Right renal pelvis (tissue), 4 donors: ENCODE measurements around the gene PSMF1. TPM values are rescaled to one million over a fixed set of nuclear protein-coding genes. Genes with fewer than 3 reads are reported as not detected.
"Not testable (repeated sequence)": the region's sequence is repeated elsewhere in the genome, so short reads cannot be mapped to it uniquely, and the experiment has no call there.

Experiments
- DNase-seq, 4 donors: peaks; one replicate each; pipeline ENCODE4 v3.0.0-alpha.2; 2013; ENCODE audit warnings: low read depth in 4 of 4, low spot score in 3 of 4, missing footprints in 1 of 4
- polyA plus RNA-seq, 4 donors: library from polyadenylated mRNA; unstranded; fragments of 120-200 nt; gene quantifications; one replicate each; pipeline ENCODE4 v1.2.1, GENCODE V29; 2013; ENCODE audit not compliant: insufficient read length in 4 of 4

The PSMF1 gene
- polyA plus RNA-seq, 4 donors = 131 to 153 (median 144) TPM

GRCh38 chr20:1121429-1121828 lies 3.0 kb downstream of the PSMF1 start:
- DNase-seq = no peak

DNA sequence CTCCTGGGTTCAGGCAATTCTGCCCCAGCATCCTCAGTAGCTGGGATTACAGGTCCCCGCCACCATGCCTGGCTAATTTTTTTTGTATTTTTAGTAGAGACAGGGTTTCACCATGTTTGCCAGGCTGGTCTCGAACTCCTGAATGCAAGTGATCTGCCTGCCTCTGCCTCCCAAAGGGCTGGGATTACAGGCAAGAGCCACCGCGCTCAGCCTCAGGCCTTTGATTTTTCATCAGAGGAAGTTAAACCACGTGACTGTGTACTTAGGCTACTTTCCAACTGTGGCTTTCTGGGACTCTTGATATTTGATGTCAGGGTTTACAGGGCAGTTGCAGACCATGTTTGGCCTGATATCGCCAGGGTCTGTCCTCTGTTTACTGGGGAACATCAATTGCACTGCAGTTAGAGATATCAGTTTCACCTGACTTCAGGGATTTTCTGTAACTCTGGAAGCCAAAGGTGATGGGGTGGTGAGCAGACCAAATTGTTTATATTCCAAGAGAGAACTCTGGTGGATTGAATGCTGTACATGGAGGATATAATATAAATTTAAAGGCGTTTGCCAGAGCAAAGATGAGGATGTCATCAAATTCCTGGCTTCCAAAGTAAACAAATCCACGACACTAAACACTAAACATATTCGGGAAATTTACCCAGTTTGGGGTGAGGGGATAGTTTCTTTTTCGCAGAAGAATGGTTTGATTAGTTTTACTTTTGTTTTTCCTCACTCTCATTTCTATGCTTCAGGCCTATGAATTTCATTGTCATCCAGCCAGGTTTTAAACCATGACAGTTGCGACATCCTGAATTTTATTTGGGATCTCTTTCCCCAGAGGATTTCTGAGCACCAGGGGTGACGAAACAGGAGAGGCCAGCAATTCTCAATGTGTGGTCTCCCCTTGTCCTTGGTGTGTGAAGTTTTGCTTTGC lies 4.2 kb downstream of the PSMF1 start:
- peak in 1 of 4 donors; percentile 8 for DNase-seq

- no peak for DNase-seq
Observed at GRCh38 chr20:1123666-1124065, 5.3 kb downstream of the PSMF1 start.

- DNase-seq = no peak
Observed at GRCh38 chr20:1124421-1124820, 6.0 kb downstream of the PSMF1 start.

DNA sequence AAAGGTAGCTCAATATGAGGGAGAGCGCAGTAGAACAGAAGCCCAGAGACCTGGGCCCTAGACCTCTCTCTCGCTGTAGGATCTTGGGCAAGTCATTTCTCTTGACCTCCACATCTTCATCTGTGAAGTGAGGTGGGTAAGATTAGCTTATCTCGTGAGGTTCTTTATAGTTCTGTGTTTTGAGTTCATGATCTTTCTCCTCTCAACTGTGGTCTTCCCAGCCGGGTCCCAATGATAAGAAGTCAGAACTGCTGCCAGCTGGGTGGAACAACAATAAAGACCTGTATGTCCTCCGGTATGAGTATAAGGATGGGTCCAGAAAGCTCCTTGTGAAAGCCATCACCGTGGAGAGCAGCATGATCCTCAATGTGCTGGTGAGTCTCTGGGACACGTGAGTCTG lies 6.9 kb downstream of the PSMF1 start:
- DNase-seq = no peak

DNA sequence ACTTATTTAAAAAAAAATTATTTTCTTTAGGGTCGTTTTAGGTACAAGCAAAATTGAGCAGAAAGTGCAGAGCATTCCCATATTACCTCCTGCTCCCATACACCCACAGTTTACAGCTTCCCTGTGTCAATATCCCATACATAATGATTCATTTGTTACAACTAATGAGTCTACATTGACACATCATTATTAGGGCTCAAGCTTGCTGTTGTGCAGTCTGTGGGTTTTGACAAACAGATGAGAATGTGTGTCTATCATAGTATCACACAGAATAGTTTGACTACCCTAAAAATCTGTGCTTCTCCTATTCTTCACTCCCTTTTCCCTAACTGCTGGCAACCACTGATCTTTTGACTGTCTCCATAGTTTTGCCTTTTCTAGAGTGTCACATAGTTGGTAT lies 9.4 kb downstream of the PSMF1 start:
- no peak for DNase-seq

- DNase-seq = no peak
Observed at GRCh38 chr20:1130058-1130694, 11.8 kb downstream of the PSMF1 start.

- DNase-seq = no peak
Observed at GRCh38 chr20:1130847-1131246, 12.4 kb downstream of the PSMF1 start.

GRCh38 chr20:1131354-1131753 lies 13.0 kb downstream of the PSMF1 start:
- DNase-seq = no peak

- no peak for DNase-seq
Observed at GRCh38 chr20:1134355-1134754, 16.0 kb downstream of the PSMF1 start.

- DNase-seq = no peak
Observed at GRCh38 chr20:1134836-1135235, 16.4 kb downstream of the PSMF1 start.

GRCh38 chr20:1137236-1137635 lies 18.8 kb downstream of the PSMF1 start:
- DNase-seq = no peak

- DNase-seq = no peak
Observed at GRCh38 chr20:1144401-1145172, 26.2 kb downstream of the PSMF1 start.

DNA sequence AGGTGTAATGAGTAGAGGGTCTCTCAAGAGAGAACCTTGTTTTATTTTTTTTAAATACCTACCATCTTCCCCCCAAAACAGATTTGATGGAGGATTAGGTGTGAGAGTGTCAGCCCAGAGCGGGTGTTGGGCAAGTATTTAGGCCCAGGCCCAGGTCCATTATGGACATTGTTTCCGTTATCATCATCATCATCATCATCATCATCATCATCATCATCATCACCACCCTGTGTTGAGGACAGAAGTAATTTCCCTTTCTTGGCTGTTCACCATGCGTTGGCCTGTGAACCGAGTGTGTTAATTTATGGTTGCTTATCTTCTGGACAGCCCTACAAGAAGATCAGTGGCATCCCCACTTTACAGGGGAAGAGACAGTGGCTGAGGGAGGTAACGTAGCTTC lies 28.6 kb downstream of the PSMF1 start:
- no peak for DNase-seq

- not testable (repeated sequence) for DNase-seq
Observed at GRCh38 chr20:1149812-1150211, 31.4 kb downstream of the PSMF1 start.

GRCh38 chr20:1150218-1150617 lies 31.8 kb downstream of the PSMF1 start:
- no peak for DNase-seq

GRCh38 chr20:1150968-1151367 lies 32.6 kb downstream of the PSMF1 start:
- DNase-seq = no peak

- no peak for DNase-seq
Observed at GRCh38 chr20:1154226-1154625, 35.8 kb downstream of the PSMF1 start.

DNA sequence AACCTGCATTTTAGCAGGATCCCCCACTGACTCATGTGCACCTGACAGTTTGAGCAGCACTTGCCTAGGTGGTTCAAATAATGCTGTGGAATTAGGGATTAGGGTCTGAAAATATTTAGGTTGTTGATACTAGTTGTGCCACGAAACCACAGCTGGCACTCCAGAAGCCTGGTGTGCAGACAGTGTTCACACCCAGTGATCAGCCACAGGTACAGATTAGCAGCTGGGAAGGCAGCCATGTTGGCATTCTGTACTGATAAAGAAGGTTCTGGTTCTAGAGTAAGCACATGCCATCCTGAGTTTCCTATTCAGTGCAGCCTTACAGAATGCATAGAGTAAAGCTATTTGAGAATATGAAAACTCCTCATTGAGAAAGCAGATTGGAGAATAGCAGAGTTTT lies 36.3 kb downstream of the PSMF1 start:
- no peak for DNase-seq

- DNase-seq = no peak
Observed at GRCh38 chr20:1155342-1155741, 36.9 kb downstream of the PSMF1 start.

DNA sequence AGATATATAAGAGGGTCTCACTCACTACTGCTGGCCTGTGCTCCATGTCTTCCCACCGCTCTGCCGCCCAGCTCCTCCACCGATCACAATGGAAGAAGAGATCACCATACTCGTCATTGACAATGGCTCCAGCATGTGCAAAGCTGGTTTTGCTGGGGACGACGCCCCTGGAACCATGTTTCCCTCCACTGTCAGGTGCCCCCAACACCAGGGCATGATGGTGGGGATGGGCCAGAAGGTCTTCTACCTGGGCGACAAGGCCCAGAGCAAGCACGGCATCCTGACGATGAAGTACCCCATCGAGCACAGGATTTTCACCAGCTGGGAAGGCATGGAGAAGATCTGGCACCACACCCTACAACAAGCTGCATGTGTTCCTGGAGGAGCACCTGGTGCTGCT lies 42.1 kb downstream of the PSMF1 start:
- DNase-seq = no peak
